ENCODE results near the gene POU4F2. TPM values are rescaled to one million over a fixed set of nuclear protein-coding genes. Genes with fewer than 3 reads are reported as not detected.

POU4F2 gene
- not detected for total RNA-seq

GRCh38 chr4:146638786-146639505 is at the start of gene POU4F2:
Gene POU4F2 (plus strand): TSS chr4:146638893. CDS start chr4:146639141, 248 bp downstream.

Other genes with a start within 250 kb of the POU4F2 start
- gene SLC10A7, start 117.0 kb upstream of the POU4F2 start, total RNA-seq = 15.4 TPM

Data from metanephros (tissue), 1 donor.